ENCODE results near the gene GFOD1.
"Not testable (repeated sequence)": the region's sequence is repeated elsewhere in the genome, so short reads cannot be mapped to it uniquely, and the experiment has no call there.

The GFOD1 gene

DNA sequence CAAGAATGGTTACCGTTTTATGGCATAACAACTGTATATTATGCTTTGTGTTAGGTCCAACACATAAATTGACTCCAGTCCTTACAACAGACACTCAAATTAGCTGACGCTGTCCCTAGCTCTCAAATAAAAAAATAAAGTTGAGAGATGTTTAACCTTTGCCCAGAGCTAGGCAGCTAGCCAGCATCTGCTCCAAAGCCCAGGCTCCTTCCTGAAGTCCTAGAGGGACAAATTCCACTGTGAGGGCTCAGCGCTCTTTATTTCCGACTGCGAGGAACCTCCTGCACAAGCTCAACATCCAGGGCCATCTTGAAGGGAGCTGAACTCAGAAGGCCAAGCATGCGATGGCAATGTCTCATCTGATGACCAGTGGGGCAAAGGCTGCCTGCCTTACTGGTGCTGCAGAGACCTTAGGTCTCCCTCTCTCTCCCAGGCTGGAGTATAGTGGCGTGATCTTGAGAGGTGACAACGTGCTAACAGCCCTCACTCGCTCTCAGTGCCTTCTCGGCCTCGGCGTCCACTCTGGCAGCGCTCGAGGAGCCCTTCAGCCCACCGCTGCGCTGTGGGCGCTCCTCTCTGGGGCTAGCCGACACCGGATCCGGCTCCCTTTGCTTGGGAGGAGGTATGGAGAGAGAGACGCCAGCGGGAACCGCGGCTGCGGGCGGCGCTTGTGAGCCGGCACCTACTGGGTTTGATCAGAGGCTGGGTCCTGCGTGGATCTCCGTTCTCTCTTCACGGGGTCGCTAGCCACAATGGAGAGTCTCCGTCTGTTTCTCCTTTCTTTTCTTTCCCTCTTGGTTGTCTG, 24.7 kb upstream of the GFOD1 start:
- DNase-seq (ENCODE audit: low read depth, low spot score): no peak

DNA sequence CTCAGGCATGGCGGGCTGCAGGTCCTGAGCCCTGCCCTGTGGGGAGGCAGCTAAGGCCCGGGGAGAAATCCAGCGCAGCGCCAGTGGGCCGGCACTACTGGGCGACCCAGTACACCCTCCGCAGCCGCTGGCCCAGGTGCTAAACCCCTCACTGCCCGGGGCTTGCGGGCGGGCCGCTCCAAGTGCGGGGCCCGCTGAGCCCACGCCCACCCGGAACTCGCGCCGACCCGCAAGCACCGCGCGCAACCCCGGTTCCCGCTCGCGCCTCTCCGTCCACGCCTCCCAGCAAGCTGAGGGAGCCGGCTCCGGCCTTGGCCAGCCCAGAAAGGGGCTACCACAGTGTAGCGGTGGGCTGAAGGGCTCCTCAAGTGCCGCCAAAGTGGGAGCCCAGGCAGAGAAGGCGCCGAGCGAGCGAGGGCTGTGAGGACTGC, 23.8 kb upstream of the GFOD1 start:
- not testable (repeated sequence) for DNase-seq (ENCODE audit: low read depth, low spot score)

DNA sequence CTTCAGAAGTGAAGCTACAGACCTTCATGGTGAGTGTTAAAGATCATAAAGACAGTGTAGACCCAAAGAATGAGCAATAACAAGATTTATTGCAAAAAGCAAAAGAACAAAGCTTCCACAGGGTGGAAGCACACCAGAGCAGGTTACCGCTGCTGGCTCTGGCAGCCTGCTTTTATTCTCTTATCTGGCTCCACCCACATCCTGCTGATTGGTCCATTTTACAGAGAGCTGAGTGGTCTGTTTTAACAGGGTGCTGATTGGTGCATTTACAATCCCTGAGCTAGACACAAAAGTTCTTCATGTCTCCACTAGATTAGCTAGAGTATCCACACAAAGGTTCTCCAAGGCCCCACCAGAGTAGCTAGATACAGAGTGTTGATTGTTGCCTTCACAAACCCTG, 23.0 kb upstream of the GFOD1 start:
- DNase-seq (ENCODE audit: low read depth, low spot score): not testable (repeated sequence)

DNA sequence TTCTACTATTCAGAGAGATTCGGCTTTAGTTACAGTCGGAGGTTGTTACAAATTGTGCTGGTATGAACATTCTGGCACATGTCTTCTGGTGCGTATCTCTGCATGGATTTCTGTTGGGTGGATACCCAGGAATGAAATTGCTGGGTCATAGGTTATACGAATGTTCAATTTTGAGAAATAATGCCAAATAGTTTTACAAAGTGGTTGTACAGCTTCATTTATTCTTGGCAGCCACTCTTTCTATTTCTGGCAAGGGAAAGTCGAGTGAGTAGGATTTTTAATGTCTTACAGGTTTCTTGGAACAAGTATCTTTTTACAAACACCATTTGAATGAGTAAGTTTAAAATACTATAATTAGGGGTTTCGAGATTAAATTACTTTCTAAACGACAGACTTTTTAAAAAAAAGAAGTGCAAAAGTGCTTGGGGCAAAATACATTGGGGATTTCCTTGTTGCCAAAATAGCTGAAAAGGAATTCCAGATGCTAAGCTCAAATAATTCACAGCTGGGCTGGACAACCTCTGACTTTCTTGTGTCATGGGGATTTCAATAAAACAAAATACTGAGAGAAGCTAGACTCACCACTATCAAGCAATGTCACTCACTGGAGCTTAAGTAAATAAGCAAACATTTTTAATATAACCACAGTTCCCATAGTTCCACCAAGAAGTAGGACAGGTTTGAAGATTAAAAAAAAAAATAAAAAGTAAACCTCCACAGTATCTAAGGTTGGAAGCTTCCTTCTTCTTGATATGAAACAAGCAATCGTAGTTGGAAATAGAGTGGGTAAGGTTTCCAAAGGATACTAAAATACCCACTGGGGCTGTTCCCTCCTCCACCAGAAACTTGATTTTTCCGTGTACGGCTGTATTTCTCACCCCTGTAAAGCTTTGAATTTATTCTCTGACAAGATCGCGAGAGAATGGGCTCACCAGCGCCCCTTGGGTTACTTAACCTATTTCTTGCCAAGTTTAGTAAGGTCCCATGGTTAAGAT, 21.6 kb upstream of the GFOD1 start:
- no peak for DNase-seq (ENCODE audit: low read depth, low spot score)

DNA sequence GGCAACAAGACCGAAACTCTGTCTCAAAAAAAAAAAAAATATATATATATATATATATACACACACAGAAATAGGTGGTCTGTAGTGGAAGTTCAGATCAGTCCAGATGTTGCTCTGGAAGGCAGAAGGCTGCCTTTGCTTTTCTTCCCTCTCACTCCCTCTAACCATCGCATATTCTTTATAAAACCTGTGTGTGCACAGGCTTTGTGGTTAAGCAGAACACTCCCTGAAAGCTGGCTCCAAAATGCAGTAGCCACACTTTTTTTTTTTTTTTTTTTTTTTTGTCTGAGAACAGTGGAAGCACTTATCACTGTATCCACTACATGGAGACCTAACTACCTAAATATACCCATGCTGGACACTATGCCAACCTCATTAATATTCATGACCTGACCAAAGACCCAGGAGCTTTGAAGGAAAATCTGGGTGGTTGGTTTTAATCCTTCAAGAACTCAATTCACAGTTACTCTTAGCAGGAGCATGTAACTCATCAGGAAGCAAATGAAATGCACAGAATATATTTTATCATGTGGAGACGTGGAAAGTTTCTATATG, 20.0 kb upstream of the GFOD1 start:
- no peak for DNase-seq (ENCODE audit: low read depth, low spot score)

DNA sequence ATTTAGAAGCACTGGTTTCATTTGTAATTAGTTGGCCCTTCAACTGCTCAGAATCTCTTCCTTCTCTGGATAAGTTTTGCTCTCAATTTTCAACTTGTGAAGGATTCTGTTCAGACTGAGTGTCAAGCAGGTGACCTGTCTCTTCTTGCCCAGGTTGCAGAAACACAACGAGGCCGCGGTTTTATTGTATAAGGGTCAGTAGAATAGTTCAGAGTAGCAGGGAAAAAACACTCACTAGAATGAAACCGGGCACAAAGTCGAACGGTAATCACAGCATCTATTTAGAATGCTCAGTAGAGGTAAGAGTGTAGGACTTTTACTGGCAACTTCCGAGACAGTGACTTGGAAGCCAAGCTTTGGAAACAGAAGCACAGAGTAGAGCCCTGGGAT, 17.9 kb upstream of the GFOD1 start:
- DNase-seq (ENCODE audit: low read depth, low spot score): no peak

DNA sequence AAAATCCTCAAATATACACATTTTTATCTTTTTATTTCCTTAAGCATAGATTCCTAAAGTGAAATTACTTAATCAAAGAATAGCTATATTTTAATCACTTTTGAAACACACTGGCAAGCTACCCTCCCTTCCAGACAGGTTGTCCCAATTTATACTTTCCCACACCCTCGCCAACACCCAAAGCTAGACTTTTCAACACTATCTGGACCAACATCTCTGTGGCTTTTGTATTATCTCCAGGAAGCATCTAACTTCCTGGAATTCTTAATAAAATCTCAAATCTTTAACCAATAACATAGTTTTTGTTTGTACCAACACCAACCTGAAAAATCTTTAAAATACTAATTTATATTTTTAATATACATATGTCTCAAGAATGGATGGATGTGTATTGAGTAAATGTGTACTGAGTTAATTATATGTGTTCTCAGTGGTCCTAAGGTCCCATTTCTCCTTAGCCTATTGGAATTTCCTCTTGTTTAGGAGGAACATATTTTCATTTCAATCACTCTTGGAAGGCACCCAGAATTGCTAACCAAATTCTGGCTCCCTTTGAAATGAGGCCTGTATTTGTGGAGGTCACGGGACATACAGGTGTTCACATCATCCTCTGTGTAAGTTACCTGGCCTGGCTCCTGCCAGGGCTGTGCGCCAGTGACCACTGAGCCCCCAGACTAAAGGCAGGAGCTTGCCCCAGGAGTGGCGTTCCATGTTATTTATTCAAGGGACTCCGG, 17.4 kb upstream of the GFOD1 start:
- no peak for DNase-seq (ENCODE audit: low read depth, low spot score)

DNA sequence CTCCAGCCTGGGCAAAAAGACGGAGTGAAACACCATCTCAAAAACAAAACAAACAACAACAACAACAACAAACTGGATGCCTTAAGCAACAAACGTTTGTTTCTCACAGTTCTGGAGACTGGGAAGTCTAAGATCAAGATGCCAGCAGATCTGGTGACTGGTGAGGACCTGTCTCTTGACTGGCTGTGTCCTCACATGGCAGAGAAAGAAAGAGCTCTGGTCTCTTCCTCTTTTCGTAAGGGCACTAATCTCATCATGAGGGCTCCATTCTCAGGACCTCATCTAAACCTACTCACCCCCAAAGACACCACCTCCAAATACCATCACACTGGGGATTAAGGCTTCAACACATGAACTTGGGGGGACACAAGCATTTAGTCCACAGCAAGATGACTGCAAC, 13.5 kb upstream of the GFOD1 start:
- DNase-seq (ENCODE audit: low read depth, low spot score): no peak

DNA sequence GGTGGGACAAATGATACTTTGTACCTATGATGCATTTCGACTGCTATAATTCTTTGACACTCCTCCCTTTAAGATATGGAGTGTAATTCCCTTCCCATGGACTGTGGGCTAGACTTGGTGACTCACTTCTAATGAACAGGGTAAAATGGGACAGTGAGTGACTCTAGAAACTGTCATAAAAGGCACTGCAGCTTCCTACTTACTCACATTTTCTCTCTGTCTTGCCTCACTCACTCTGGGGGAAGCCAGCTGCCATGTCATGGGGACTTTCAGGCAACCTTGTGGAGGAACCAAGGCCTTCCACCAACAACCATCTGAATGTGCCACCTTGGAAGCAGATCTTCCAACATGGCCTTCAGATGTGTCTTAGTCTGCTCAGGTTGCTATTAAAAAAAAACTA, 12.9 kb upstream of the GFOD1 start:
- DNase-seq (ENCODE audit: low read depth, low spot score): no peak

DNA sequence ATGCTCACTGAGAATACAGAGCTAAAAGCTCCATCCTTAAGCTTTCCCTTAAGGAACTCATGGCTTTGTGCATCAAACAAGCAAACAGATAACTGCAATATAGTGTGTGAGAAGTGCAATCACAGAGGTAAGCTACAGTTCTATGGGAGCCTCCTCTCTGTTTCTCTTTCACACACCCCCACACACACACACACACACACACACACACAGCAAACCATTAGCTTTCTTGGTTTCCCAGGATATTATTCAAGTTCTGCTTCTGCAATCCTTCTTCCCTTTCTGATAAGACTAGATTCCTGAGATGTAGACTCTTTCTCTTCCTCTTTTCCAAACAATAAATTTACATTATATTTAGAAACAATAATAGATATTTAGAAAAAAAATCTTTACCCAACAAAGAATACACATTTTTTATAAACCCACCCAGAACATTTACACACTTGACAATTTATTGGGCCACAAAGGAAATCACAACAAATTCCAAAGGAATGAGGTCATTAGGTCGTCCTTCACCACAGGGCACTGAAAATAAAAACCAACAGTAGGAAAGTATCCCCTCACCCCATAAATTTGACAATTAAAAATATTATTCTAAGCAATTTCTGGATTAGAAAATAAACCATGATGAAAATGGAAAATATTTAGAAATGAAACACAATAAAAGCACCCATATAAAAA, 9.3 kb upstream of the GFOD1 start:
- no peak for DNase-seq (ENCODE audit: low read depth, low spot score)

DNA sequence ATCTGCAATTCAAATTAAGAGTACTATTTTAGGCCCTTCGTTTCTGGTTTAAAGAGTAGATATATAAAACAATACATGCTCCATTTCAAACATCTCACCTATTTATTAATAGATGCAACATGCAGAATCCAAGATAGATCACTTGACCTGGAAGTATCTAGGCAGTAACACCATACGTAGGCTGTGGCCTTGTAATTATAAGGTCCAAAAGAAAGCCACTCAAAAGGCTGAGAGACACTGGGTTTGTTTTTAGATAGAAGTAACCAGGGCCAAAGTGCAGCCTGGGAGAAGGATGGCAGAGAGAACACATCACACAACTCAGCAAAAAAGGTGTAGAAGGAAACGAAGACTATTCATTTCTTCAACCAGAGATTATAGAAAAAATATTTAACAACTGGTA, 8.4 kb upstream of the GFOD1 start:
- DNase-seq (ENCODE audit: low read depth, low spot score): no peak

DNA sequence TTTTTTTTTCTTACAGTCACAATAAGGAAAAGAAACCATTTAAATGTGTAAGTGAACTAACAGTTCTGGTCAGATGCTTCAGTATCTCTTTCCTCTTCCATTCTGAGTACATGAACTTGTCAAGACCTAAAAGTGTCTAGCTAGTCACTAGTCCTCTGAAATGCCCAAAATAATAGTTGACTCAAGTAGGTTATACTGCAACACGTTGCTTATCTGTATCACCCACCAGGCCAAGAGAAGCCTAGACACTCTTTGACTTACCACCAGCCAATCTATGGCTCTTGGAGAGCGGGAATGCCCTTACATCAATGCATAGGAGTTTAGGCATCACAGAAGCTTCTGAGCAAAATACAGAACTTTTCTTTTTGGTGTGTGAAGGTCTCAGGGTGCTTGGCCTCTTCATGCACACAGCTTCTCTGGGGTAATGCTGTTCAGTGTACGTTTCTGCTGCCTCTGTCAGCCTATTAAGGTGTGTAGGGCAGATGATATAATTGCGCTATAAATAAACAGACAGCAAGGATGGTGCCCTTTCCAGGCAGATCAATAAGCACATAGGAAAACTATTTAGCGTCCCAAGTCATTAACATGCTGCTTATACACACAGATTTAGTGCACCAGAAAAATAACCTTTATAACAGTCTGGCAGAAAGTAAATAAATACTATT, 7.8 kb upstream of the GFOD1 start:
- no peak for DNase-seq (ENCODE audit: low read depth, low spot score)

DNA sequence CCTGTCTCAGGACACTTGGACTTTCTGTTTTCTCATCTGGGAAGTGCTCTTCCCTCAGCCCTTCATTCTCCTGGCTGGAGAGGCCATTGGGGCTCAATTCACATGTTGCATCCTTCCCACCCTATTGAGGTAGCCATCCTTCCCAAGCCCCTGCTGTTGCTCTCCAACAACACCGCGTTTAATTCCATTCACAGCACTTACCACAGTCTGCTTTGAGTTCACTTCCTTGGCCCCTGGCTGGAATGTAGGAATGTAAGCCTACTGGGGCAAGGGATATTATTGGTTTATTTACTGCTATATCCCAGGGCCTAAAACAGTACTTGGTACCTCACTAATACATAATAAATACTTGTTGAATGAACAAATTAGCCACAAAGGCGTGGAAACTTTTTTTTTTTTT, 6.7 kb upstream of the GFOD1 start:
- DNase-seq (ENCODE audit: low read depth, low spot score): no peak

DNA sequence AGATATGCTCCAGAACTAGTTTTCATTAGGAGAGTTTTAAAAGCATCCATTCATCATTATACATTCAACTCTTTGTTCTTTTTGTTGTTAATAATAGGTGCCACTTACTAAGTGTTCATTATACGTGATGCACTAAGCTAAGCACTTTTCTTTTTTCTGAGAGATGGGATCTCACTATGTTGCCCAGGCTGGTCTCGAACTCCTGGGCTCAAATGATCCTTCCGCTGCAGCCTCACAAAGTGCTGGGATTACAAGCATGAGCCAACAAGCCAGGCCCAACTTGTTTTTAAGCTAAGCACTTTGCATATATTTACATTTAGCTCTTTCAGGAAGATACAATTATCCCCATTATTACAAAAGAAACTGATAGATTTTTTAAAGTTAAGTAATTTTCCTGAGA, 5.7 kb upstream of the GFOD1 start:
- no peak for DNase-seq (ENCODE audit: low read depth, low spot score)

DNA sequence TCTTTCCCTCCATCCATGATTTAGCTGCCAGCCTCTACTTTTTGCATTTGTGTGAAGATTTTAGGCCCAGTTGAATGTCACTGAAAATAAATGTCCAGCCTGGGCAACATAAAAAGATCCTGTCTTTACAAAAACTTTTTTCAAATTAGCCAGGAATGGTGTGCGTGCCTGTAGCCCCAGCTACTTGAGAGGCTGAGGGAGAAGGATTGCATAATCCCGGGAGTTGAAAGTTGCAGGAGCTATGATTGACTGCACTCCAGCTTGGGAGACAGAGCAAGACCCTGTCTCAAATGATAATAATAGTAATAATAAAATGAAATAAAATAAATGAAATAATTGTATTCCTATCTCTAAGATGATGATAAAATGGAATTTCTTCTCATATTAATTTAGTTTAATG, 5.0 kb upstream of the GFOD1 start:
- no peak for DNase-seq (ENCODE audit: low read depth, low spot score)

DNA sequence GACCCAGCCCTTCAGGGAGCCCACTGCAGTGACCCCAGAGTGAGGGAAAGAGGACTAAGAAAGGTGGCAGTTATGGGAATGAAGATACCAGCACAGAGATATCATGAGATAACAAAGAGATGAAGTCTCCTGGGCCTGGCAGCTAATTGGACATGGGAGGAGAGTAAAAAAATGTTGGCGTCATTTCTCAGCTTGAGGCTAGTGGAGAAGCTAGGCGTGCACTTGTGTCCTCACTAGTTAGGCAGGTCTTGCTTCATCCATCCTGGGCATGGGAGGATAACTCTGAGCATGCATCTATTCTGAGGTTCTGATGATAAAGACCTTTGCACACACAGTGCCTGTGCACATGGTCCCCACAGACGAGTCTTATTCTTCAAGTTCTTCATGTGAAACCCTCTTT, 4.1 kb upstream of the GFOD1 start:
- DNase-seq (ENCODE audit: low read depth, low spot score): no peak

DNA sequence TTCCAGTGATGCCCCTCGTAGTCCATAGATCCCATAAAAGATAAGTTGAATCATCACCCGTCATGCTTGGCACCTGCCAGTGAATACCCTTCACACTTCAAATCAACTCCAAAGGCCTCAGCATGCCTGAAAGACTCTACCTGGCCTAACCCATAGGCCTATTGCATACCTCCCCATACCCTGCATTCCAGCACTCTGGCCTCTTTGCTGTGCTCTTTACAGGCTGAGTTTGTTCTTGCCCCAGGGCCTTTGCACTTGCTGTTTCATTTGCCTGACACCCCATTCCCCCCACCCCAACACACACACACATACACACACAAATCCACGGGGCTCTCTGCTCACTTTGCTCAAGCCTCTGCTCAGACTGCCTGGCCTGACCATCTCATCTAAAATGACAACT, 3.0 kb upstream of the GFOD1 start:
- no peak for DNase-seq (ENCODE audit: low read depth, low spot score)

DNA sequence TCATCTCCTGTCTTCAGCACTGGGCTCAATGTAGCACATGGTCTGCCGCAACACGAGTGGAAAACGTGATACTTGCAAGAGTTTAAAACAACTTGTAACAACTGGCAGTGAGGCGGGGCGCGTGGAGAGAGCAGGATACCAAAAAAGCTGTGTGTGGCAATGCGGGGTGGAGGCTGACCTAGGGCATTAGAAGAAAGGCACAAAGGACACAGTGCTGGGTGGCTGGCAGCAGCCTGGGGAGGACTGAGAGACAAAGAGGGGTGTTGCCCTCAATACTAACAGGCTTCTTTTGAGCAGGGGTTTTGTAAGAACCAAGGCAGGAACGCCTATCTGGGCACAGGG, 1.5 kb upstream of the GFOD1 start:
- DNase-seq (ENCODE audit: low read depth, low spot score): no peak

DNA sequence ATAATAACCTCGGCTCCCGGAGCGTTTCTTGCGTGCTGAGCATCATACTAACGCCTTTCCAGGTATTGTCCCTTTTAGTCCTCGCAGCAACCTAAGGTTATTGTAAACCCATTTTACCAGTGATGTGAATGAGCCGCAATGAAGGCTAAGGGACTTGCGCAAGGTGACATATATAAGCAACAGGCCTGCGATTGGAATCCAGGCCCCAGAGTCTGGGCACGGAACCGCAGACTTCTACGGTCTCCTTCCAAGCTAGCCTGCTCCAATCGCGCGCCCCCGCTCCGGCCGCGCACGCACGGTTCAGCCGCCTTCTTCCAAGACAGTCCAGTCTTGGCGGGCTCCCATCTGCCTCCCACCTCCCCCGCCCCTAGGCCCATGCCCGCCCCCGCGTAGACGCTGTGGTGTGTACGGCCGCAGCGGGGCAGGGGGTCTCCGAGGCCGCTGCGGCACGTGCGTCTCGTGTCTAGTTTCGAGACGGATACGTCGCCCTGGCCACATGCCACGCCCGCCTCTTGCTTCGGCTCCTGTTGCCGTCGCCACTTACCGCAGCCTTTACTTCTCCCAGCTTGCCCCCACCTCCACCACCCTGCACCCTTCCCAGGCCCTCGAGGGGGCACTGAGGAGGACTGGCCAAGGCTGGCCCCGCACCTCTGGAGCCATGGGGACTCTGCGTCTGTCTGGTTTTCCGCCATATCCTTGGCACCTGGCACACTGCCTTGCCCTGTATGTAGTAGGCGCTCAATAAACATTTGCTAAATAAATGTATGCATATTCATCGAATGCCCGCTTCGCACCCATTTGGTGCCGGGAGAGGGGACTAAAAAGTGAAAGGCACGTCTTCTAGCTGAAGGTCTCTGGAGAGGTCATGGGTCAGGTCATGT, 855 bp upstream of the GFOD1 start:
- DNase-seq (ENCODE audit: low read depth, low spot score): peak; percentile 17

DNA sequence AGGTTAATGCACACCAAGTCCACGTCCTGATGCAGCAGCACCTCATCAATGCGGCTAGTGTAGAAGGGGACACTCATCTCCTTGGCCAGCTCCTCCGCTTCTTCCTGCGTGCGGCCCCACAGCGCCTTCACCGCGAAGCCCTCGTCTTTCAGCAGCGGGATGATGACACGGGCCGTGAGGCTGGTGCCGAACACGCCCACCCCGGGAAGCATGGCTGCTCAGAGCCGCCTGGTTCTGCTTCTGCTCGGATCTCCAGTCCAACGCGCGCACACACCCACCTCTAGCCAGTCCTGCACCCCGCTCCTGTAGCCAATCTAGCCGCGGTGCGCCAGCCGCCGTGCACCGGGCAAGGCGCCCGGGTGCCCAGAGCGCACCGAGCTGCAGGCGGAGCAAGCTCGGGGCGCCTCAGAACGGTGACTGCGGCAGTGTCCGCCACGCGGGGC, 700 bp downstream of the GFOD1 start:
- no peak for DNase-seq (ENCODE audit: low read depth, low spot score)

Measured in brain pericyte (primary cell).